Gastroesophageal sphincter (tissue), 3 donors: ENCODE measurements around the gene BICC1.

Experiments used
- CTCF ChIP-seq, 4 experiments: fragments of 200-600 bp in 2 of 4; fragments of 450-650 bp in 2 of 4; sonication (generic) in 1 of 4; IDR thresholded peaks; one replicate each; pipeline ENCODE4 v1.5.1; 2017 to 2019; ENCODE audit warnings: antibody characterized with exemption in 4 of 4, mild to moderate bottlenecking in 2 of 4, moderate library complexity in 2 of 4
- POLR2A ChIP-seq, 2 donors: fragments of 450-650 bp; IDR thresholded peaks; one replicate each; pipeline ENCODE4 v1.6.1; 2017; ENCODE audit warnings: antibody characterized with exemption in 2 of 2, mild to moderate bottlenecking in 2 of 2, moderate library complexity in 1 of 2

- no peak for TF ChIP-seq POLR2A (IDR thresholded peaks at IDR 0.05)
- no peak for TF ChIP-seq CTCF (IDR thresholded peaks at IDR 0.05)
Observed at GRCh38 chr10:58557714-58558113, 45.0 kb downstream of the BICC1 start.
